Measurements from ENCODE around the gene CLDN8.
A peak's percentile ranks its signal among the peaks of the same experiment; 100 is the strongest.

CLDN8 gene

DNA sequence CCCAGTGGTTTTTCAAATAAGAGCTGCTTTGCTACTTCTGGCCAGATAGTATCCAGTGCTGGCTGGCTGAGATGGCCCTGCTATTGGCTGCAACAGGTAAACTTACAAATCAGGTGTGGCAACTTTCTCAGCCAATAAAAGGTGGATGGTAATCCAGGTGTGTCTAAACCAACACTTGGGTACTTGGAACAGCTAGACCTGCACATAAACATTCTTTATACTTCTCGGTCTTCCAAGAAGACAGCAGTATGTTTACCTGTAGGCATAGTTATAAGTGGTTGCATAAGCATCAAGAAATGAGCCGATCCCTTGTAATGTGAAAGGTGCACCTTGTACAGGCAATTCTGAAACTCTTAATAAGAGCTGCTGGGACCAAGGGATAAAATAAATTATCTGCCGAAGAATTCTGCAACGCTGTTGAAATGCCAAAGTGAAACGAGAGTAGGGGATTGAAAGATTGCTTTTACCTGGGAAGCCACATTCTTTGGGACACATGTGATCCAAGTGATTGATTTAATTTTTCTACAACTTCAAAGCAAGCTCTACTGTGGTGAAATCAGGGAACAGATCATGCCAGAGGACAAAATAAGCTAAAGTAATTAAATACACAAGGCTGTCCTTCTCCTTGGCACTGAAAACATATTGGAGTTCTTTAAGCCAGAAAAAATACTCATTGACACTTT lies at the start of gene CLDN8:
Gene CLDN8 (minus strand): TSS at position 57 of the 683 bp plus-strand sequence. CDS start 172 bp downstream, outside the sequence.
- DNase-seq (ENCODE audit: low spot score): no peak

DNA sequence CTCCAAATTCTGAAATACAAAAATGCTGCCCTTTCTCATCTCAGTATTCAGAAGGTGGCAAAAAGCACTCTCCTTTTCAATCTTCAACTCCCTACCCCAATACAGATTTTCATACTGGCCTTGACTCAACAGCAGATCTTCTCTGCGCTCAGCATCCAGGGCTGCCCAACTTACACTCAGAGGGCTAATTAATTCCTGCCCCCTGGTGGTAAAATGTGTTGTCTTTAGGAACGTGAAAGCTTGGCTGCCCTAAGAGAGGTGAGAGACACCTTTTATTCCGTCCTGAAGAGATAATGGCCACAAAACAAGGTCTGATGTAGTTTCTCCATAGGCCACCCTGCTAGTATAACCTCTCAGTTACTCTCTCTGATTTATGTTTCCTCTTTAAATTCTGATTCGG lies 41.9 kb upstream of the CLDN8 start:
- peak; percentile 32 for DNase-seq (ENCODE audit: low spot score)

DNA sequence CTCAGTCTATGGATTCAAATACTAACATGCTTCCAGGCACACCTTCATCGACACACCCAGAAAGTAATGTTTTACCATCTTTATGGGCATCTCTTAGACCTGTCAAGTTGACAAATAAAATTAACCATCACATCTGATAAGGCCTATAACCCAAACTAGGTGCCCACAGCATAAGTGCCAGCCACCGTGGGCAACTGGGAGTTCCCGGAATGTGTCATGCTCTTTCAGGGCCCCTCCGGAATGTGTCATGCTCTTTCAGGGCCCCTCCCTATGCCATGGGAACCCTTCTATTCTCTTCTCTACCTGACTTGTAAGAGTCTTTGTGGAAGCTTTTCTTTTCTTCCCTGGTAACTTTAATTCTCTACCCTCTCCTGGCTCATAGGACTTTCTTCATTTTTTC lies 40.2 kb upstream of the CLDN8 start:
- DNase-seq (ENCODE audit: low spot score): no peak

DNA sequence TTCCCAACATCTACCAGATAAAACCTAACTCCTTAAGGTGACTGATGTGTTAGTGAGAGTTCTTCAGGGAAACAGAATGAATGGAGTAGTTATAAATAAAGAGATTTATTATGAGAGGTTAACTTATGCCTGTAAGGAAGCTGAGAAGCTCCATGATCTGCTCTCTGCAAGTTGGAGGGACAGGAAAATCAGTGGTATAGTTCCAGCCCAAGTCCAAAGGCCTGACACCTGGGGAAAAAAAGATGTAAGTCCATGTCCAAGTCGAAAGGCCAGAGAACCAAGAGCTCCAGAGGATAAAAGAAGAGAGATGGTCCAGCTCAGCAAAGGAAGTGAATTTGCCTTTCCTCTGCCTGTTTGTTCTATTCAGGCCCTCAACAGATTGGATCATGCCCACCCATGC lies 39.8 kb upstream of the CLDN8 start:
- no peak for DNase-seq (ENCODE audit: low spot score)

DNA sequence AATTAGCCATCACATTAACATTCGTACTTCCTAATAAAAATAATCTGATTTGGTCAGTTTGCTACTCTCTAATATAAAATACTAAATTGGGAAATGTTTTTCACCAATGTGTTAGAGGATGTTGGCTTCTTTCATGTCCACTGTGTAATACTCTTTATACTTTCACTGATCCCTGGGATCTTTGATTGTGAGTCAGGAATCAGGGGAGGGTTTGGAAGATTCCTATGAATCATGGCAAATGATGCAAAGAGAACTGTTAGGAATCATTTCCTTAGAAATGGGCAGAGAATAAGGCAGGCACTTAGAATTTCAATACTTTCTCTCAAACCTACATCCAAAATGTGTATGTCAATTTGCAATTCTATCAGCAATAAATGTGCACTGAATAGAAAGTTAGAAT lies 35.9 kb upstream of the CLDN8 start:
- no peak for DNase-seq (ENCODE audit: low spot score)

DNA sequence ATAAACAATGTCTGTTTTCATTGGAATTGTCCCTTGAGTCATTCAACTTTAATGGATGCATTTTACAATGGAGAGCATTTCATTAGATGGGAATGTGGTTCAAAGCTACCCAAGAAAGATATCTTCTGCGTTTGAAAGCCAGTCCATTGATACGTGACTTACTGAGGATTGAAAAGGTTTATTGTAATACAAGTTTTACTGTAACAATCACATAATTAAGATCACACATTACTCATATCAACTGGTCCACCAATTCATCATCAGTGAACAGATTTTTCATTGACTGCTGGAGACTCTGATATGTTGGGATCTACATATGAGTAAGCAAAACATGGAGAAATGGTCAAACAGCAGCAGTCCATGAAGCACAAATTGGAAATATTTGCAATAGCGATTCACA lies 34.0 kb upstream of the CLDN8 start:
- DNase-seq (ENCODE audit: low spot score): no peak

DNA sequence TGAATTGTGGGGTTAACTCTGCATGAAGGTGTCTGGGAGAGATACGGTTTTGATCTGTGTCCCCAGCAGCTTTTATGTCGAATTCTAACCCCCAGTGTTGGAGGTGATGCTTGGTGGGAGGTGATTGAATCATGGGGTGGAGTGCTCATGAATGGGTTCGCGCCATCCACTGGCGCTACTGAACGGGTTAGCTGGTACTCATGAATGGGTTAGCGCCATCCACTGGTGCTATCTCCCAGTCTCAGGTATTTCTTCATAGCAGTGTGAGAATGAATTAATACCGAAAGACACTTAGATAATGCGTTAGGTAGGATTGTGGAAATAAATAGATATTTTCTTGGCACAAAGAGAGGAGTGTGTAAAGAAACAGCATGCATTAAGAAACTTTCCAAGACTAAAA lies 32.9 kb upstream of the CLDN8 start:
- DNase-seq (ENCODE audit: low spot score): no peak

DNA sequence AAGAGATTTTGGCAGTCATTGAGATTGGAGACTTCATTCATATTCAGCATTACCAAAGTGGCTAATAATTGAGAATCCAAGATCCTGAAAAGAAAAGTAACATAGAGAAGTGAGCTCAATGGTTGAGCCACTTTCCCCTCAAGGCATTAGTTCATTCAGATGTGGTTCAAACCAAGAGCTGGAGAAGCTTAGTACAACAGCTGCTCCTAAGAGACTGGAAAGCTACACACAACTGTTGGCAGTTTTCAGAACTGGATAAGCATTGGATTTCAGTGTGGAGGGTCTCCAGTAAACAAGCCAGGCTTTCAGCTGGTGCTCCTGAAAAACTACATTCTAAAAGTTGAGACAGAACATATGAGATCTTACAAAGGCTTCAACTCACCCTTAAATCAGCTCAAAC lies 29.2 kb upstream of the CLDN8 start:
- no peak for DNase-seq (ENCODE audit: low spot score)

DNA sequence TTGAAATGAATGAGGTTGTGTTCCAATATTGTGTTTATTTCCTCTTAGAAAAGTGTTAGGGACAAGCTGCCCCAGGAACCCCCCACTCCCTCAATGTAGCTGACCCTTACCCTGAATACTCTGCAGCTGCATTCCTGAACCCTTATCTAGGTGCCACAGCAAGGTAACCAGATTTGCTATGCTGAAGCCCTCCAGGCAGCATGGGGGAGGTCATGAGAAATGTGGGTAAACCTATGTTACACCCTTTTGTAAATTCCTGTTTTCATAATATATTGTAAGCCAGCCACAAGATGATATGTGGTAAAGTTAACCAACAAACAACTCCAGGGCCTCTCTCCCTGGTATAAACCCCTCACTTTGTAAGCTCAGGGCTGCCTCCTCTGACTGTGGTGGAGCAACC lies 27.8 kb upstream of the CLDN8 start:
- no peak for DNase-seq (ENCODE audit: low spot score)

DNA sequence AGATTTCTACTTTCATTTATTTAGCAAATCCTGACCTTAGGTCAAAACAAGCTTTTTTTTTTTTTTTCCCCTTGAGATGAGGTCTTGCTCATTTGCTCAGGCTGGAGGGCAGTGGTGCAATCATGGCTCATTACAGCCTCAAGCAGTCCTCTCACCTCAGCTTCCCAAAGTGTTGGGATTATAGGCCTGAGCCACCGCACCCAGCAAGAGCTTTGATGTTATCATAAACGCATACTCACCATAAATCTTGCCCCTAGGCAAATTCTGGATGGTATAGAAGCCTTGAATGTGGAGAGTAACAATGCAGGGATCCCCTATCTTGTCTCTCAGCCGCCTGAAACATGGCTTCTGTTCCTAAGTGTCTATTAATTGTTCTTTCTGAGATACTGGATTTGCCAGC lies 24.8 kb upstream of the CLDN8 start:
- no peak for DNase-seq (ENCODE audit: low spot score)

DNA sequence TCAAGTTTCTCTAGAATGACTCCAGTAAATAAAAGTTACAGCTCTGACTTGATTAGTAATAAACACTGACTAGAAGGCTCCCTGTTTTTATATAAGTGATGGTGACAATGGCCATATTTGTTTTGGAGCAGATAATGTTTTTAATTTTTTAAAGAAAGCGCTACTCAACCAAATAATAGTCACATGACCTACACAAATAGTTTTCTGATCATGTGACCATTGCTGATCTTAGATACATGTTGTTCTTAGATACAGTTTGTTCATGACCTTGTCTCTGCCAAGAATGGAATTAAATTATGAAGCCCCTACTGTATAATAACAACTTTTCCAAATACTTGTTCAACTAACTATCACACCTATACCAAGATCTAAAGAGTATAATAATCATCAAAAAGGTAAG lies 22.3 kb upstream of the CLDN8 start:
- DNase-seq (ENCODE audit: low spot score): no peak

DNA sequence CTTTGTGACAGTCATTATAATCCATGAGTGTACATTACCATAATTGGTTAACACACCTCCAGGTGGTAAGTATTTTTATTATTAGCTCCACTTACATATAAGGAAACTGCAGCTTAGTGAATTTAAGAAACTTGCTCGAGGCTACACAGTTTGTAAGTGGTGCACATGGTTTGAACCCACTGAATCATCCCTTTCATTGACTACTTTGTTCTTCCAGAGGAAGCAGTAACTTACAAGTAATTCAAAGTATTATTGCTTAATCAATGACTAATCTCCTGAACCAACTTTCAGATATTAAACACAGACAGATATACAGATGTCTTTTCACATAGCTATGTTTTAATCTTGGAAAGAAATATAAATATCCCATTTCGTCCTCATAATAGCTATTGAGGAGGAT lies 18.7 kb upstream of the CLDN8 start:
- no peak for DNase-seq (ENCODE audit: low spot score)

DNA sequence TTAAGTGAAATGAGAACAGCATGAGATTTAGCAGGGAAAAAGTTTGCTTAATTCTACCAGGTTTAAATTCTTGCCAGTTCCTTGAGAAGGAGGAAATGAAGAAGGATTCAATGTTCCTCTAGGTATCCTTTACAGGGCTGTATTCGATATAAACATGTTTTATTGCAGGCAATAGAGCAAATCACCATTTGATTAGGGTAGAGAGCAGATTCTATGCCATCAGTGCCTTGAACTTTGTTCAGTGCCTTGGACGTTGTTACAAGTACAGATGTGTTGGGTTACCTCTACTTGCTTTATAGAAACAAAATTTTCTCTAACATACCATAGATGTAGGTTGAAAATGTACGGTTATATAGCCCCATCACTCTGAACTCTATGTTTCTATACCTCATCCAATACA lies 18.2 kb upstream of the CLDN8 start:
- DNase-seq (ENCODE audit: low spot score): no peak

DNA sequence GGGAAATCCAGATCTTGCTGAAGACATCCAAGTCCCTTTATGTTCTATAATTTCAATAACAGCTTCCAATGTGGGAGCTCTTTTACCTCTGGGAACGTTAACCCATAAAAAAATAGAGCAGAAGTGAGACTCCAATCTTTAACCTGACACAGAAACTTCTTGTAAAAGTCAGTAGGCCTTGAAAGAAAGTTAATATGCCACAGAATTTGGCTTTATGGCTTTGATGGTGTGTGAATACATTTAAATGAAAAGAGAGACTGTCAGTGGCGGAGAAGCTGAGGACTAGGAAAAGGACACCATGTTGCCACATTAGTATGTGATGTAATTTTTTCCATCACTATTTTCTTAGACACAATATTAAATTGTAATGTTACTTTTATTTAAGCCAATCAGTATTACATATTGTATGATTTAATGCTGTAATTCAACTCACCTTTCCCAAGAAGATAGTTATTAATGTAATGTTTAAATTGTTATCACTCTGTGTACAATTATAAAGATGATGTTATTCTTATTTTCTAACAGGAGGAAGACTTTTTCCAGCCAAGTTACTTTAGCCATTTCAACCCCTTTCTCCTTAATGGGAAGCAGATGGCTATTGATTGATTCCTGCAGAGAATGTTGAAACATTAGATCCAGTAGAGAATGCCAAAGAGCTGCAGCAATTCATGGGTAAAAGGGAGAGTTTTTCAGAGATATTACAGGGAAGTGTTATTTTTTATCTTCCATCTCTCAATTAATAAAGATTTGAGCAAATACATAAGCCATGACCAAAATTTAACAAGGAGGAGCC lies 17.5 kb upstream of the CLDN8 start:
- no peak for DNase-seq (ENCODE audit: low spot score)

DNA sequence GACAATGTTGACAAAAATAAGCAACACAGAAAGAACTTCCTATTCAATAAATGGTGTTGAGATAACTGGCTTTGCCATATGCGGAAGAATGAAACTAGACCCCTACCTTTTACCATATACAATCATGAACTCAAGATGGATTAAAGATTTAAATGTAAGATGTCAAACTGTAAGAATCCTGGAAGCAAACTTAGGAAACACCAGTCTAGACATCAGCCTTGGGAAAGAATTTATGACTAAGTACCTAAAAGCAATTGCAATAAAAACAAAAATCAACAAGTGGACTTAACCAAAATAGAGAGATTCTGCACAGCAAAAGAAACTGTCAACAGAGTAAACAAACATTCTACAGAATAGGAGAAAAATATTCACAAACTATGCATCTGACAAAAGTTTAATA lies 16.1 kb upstream of the CLDN8 start:
- DNase-seq (ENCODE audit: low spot score): no peak

DNA sequence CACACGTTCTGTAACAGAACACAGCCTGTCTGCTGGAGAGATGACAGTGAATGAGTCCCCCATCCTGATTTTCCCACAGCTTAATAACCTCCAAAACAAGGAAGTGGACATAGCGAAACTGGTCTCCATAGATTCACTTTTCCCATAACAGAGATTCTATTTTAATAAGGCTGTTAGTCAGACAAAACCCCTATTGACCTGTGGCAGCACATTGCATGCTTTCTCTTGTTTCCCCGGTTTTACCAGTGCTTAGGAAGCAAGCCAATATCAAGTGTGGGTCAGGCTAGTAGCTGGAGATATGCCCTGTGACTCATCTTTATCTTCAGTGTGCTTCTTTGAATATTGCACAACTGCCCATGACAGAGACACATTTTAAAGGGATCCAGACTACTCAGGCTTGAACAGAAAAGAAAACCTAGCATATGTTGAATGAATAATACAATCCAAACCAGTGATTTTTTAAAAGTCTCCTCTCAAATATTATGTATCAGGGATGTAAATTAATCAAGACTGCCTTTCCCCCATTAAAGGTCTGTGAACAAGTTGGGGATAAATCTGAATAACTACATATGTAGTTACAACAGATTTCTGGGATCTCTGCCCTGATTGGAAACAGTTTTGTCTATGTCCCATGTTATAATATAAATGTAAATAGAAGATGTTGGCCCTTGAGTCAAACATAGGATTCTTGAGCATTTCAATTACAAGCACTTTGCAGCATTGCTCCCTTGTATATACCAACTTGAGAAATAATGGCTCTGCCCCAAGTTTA lies 11.9 kb upstream of the CLDN8 start:
- DNase-seq (ENCODE audit: low spot score): peak; percentile 34

DNA sequence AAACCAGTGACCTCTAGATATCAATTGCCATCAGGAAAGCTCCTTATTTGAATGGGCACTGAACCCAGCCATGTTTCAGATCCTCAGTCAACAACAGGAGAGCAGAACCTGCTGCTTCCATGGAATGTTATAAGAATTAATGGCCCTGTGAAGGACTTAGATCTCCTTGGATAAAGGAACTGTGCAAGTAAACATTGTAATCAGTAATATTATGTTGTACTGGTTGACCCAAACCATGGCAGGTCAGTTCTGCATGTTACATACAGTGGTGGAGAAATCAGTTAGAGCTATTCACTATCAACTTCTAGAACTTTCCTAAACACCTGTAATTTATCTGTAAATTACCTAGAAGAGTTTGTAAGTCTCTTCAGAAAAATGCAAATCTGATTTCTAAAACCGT lies 11.2 kb upstream of the CLDN8 start:
- DNase-seq (ENCODE audit: low spot score): no peak

DNA sequence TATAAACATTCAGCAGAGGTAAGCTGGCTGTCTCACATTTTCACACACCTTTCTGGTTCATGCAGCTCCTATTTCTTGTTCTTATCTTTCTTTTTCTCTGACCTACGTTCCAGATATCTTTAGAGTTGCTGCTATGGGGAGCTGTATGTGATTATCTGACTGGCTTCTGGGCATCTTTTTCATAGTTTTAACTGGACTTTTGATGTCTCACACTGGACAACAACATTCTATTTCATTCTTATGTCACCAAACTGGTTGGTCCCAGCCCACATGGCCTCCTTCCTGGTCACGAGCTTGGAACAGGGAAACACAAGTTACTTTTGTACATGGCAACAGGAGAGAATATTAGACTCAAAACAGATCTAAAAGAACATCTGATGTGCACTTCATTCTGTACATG lies 7.7 kb upstream of the CLDN8 start:
- no peak for DNase-seq (ENCODE audit: low spot score)

DNA sequence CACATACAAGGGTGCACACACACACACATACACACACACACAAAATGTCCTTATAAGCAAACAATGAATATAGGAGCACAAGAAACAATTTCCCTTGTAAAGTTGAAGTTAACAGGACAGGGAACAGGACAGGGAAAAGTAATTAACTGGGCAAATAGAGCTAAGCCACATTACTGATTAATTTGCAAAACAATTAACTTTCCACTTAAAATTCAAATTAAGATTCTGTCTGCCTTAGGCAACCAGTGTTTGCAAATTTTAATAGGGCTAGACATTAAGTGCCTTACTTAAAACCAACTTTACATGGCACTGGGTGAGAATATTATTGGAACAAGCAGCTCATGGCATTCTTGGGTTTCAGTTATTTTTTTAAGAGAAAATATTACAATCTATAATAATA lies 6.8 kb upstream of the CLDN8 start:
- no peak for DNase-seq (ENCODE audit: low spot score)

DNA sequence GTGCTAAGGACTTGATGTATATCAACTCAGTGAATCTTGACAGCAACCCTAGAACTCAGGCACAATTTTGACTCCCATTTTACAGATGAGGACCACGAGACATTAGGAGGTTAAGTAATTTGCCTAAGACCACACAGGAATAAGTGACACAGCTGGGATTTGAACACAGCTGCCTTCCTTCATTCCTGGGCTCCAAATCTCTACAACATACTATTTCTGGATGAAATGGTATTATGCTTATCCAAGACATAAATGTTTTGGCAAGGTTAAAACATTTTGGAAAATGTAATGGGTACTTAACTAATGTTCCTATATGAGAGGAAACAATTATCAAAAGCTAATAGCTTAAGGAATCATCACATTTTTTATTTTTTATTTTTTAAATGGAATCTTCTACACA lies 4.8 kb downstream of the CLDN8 start:
- DNase-seq (ENCODE audit: low spot score): no peak

DNA sequence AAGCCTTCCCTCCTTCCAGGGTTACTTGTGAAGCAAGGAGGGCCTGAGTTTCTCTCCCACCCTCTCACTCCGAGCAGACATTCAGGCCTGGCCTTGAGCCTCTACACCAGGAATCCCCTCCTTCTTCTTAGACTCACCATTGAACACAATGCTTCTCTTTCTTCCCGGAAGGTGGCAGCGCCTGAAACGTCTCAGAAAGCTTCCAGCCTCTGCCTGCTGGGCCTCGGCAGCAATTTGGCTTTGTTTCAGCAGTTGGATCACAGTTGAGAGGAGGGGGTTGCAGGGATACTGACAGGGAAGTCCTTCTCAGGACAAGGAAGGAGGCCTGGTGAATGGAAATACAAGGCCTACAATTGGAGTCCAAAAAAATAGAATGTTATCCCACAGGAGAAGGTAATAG lies 6.3 kb downstream of the CLDN8 start:
- no peak for DNase-seq (ENCODE audit: low spot score)

DNA sequence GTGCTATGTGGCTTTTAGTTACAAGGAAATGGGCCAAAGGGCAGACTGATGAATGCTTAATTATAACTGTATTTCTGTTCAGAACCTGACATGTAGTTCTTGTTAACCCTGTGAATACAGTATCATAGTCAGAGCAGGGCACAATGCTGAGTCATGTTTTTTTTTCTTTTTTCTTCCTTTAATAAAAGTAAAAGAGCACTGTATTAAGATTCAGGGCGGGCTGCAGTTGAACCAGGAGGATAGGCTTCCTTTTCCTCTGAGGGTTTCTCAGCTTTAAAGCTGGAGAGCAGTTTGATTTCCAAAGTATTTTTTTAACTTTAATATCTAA lies 8.7 kb downstream of the CLDN8 start:
- DNase-seq (ENCODE audit: low spot score): no peak

DNA sequence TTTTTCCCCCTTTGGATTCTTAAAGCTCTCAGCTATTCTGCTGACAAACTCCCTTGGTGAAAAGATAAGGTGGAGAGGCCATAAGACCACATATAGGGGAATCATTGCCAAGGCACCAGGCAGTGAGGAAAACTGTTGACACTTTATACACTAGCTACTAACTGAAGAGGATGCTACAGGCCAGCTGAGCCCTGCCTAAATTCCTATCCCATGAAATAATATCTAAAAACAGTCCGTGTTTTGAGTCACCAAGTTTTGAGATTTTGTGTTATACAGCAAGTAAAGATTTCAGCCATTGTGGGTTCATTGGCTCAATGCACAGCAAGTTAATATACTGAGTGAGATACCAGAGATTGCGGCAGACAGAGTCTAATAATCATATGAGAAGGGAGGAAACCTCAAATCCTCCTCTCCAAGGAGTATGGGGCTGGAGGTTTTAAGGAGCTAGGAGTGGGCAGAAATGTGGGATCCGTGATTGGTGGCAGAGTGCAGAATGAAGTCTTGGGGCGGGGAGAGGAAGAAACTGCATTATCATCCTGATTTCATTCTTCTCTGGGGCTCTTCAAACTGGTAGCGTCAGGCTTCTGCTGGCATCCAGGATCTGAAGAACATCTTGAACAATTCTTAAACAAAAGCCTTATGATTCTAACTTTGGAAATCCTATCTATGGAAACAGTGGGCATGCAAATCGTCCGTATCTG lies 9.2 kb downstream of the CLDN8 start:
- no peak for DNase-seq (ENCODE audit: low spot score)

All from SW480 (cell line).